GM23338 (cell line): Measurements from ENCODE around the gene GRM5. TPM values are rescaled to one million over a fixed set of nuclear protein-coding genes. Genes with fewer than 3 reads are reported as not detected.

Experiments used
- ATAC-seq: fragments of 200-7000 bp; cut with Tn5 transposase; 3 replicates; pipeline ENCODE4 v1.9.1; 2020
- DNase-seq: peaks from one replicate; pipeline ENCODE4 v3.0.0-alpha.2; 2015; ENCODE audit warnings: low spot score
- H2AFZ ChIP-seq: fragments of 200-600 bp; sonication (generic); 2 replicates; pipeline ENCODE4 v1.8.0; 2016; ENCODE audit warnings: antibody characterized with exemption, mild to moderate bottlenecking, moderate library complexity
- H3F3A ChIP-seq: fragments of 200-600 bp; sonication (generic); replicated peaks from 2 replicates; pipeline ENCODE4 v1.8.0; 2017; ENCODE audit warnings: antibody characterized with exemption, mixed run types, low read depth
- H3K27ac ChIP-seq: fragments of 200-600 bp; sonication (generic); 2 replicates; pipeline ENCODE4 v1.6.1; 2016; ENCODE audit warnings: low read depth
- H3K27me3 ChIP-seq: fragments of 200-600 bp; sonication (generic); 2 replicates; pipeline ENCODE4 v1.8.0; 2016; ENCODE audit warnings: mild to moderate bottlenecking, mixed run types, moderate library complexity; ENCODE audit not compliant: insufficient read depth
- H3K36me3 ChIP-seq: fragments of 200-600 bp; sonication (generic); 2 replicates; pipeline ENCODE4 v1.8.0; 2016; ENCODE audit warnings: mild to moderate bottlenecking; ENCODE audit not compliant: insufficient read depth
- H3K4me1 ChIP-seq: fragments of 200-600 bp; sonication (generic); 2 replicates; pipeline ENCODE4 v1.8.0; 2016; ENCODE audit warnings: mild to moderate bottlenecking, moderate library complexity; ENCODE audit not compliant: insufficient read depth
- H3K4me2 ChIP-seq: fragments of 200-600 bp; sonication (generic); 2 replicates; pipeline ENCODE4 v1.7.1; 2017; ENCODE audit warnings: mixed run types
- H3K4me3 ChIP-seq: fragments of 200-600 bp; sonication (generic); 2 replicates; pipeline ENCODE4 v1.6.1; 2016; ENCODE audit warnings: mixed run types
- H3K79me2 ChIP-seq: fragments of 200-600 bp; sonication (generic); replicated peaks from 2 replicates; pipeline ENCODE4 v1.8.0; 2017; ENCODE audit warnings: mild to moderate bottlenecking; ENCODE audit not compliant: insufficient read depth
- H3K9me2 ChIP-seq: fragments of 200-600 bp; sonication (generic); 2 replicates; pipeline ENCODE4 v1.8.0; 2017; ENCODE audit not compliant: insufficient read depth
- H4K20me1 ChIP-seq: fragments of 200-600 bp; sonication (generic); replicated peaks from 2 replicates; pipeline ENCODE4 v1.8.0; 2017; ENCODE audit warnings: mild to moderate bottlenecking; ENCODE audit not compliant: insufficient read depth
- H3K27ac Mint-ChIP-seq: 2 replicates; pipeline ENCODE4 v1.8.0; 2020; ENCODE audit warnings: inconsistent platforms, mild to moderate bottlenecking, moderate library complexity, mixed read lengths
- H3K27me3 Mint-ChIP-seq: 3 replicates; pipeline ENCODE4 v1.8.0; 2022; ENCODE audit warnings: low read depth, mild to moderate bottlenecking, moderate library complexity, mixed read lengths, inconsistent platforms; ENCODE audit not compliant: insufficient read depth, poor library complexity
- H3K36me3 Mint-ChIP-seq: 3 replicates; pipeline ENCODE4 v1.8.0; 2021; ENCODE audit warnings: low read depth, mild to moderate bottlenecking, inconsistent platforms, moderate library complexity, mixed read lengths
- H3K4me1 Mint-ChIP-seq: 3 replicates; pipeline ENCODE4 v1.8.0; 2020; ENCODE audit warnings: mild to moderate bottlenecking, inconsistent platforms, mixed read lengths
- H3K4me3 Mint-ChIP-seq: 3 replicates; pipeline ENCODE4 v1.8.0; 2021; ENCODE audit warnings: moderate library complexity, mild to moderate bottlenecking, inconsistent platforms, mixed read lengths
- H3K9me3 Mint-ChIP-seq: 3 replicates; pipeline ENCODE4 v1.8.0; 2020; ENCODE audit warnings: moderate library complexity, mild to moderate bottlenecking, inconsistent platforms, mixed read lengths
- CREB1 ChIP-seq: fragments of 250-450 bp; sonication (Bioruptor Pico); IDR thresholded peaks from 2 replicates; pipeline ENCODE4 v1.5.0; 2020; ENCODE audit warnings: low read depth, mild to moderate bottlenecking, moderate library complexity
- CTCF ChIP-seq, 2 experiments: fragments of 200-600 bp in 1 of 2; sonication (generic) in 1 of 2; conservative IDR thresholded peaks; 2 replicates each; pipeline versions ENCODE4 v1.5.1 to v1.6.1; 2016 to 2017; ENCODE audit warnings: antibody characterized with exemption in 2 of 2, low read depth in 2 of 2, mild to moderate bottlenecking in 2 of 2, moderate library complexity in 1 of 2
- ETS1 ChIP-seq: IDR thresholded peaks from 2 replicates; pipeline ENCODE4 v1.6.1; 2016; ENCODE audit warnings: antibody characterized with exemption
- EZH2 ChIP-seq: fragments of 200-600 bp; sonication (generic); IDR thresholded peaks from one replicate; pipeline ENCODE4 v1.8.0; 2017; ENCODE audit warnings: antibody characterized with exemption, mild to moderate bottlenecking, low read depth; ENCODE audit not compliant: unreplicated experiment
- EZH2phosphoT487 ChIP-seq: fragments of 200-600 bp; sonication (generic); IDR thresholded peaks from one replicate; pipeline ENCODE4 v1.8.1; 2018; ENCODE audit warnings: antibody characterized with exemption; ENCODE audit not compliant: unreplicated experiment
- JUNB ChIP-seq: IDR thresholded peaks from one replicate; pipeline ENCODE4 v1.6.1; 2016; ENCODE audit warnings: antibody characterized with exemption; ENCODE audit not compliant: unreplicated experiment
- NANOG ChIP-seq: IDR thresholded peaks from 2 replicates; pipeline ENCODE4 v1.6.1; 2016; ENCODE audit warnings: antibody characterized with exemption, borderline replicate concordance
- POLR2AphosphoS5 ChIP-seq: IDR thresholded peaks from 2 replicates; pipeline ENCODE4 v1.6.1; 2016; ENCODE audit warnings: antibody characterized with exemption, low read depth
- REST ChIP-seq: IDR thresholded peaks from one replicate; pipeline ENCODE4 v1.6.1; 2018; ENCODE audit warnings: antibody characterized with exemption; ENCODE audit not compliant: unreplicated experiment
- STAT1 ChIP-seq: IDR thresholded peaks from one replicate; pipeline ENCODE4 v1.6.1; 2016; ENCODE audit warnings: antibody characterized with exemption; ENCODE audit not compliant: unreplicated experiment
- ZNF114 ChIP-seq: fragments of 250-450 bp; sonication (Bioruptor Pico); IDR thresholded peaks from 2 replicates; pipeline ENCODE4 v1.5.0; 2020; ENCODE audit warnings: mild to moderate bottlenecking, moderate library complexity
- ZNF331 ChIP-seq: fragments of 250-450 bp; sonication (Bioruptor Pico); IDR thresholded peaks from 2 replicates; pipeline ENCODE4 v1.5.0; 2020; ENCODE audit warnings: low read depth, mild to moderate bottlenecking, moderate library complexity
- ZNF462 ChIP-seq: fragments of 250-450 bp; sonication (Bioruptor Pico); IDR thresholded peaks from 2 replicates; pipeline ENCODE4 v1.5.0; 2020; ENCODE audit warnings: mild to moderate bottlenecking, moderate library complexity
- polyA plus RNA-seq: library from polyadenylated mRNA; unstranded; fragments of >200 nt; fragmentation: Nextera tagmentation; extraction: Ambion mirVana; gene quantifications from 2 replicates; pipeline ENCODE4 v1.2.1, GENCODE V29; 2016
- total RNA-seq: library from RNA; depleted of rRNA; stranded (reverse); fragments of >200 nt; shearing (Covaris generic); gene quantifications from 2 replicates; pipeline ENCODE4 v1.2.3, GENCODE V29; 2014

Gene GRM5
- total and polyA plus RNA-seq, 2 experiments from 2014 or later = 0.23 to 0.45 TPM

- no peak for DNase-seq
- no peak overlapping the region for H2AFZ ChIP-seq
- no peak overlapping the region for H3K27ac Mint-ChIP-seq
- no peak overlapping the region for H3K4me3 ChIP-seq
- no peak overlapping the region for H3K4me2 ChIP-seq
- TF ChIP-seq CREB1 = no peak
- no peak for TF ChIP-seq CTCF (conservative IDR thresholded peaks at IDR 0.05; ENCODE audit: low read depth in 2 of 2)
- TF ChIP-seq ETS1 = no peak
- TF ChIP-seq ZNF462 (CRISPR knock-in tag) = no peak
- TF ChIP-seq POLR2AphosphoS5 = no peak
- no peak for TF ChIP-seq JUNB
- no peak for TF ChIP-seq STAT1
- no peak for TF ChIP-seq REST
- TF ChIP-seq ZNF331 = no peak
- TF ChIP-seq EZH2phosphoT487 = no peak
- TF ChIP-seq EZH2 = no peak
- no peak for TF ChIP-seq ZNF114 (CRISPR knock-in tag)
- no peak for TF ChIP-seq NANOG
- no peaks in the 10 kb centered on the region for H3F3A ChIP-seq
- H3K27me3 Mint-ChIP-seq = peaks cover 2% of the 10 kb centered on the region
- no peaks in the 10 kb centered on the region for H3K36me3 ChIP-seq
- H3K9me3 Mint-ChIP-seq = no peaks in the 10 kb centered on the region
- H3K9me2 ChIP-seq = no peaks in the 10 kb centered on the region
- no peak for ATAC-seq
- no peaks in the 10 kb centered on the region for H3K36me3 Mint-ChIP-seq
- peaks cover 5% of the 10 kb centered on the region; the same call in 1 of the 2 replicates for H3K4me1 ChIP-seq
- no peak overlapping the region for H3K4me3 Mint-ChIP-seq
- no peaks in the 10 kb centered on the region for H3K27me3 ChIP-seq
- no peak overlapping the region for H3K27ac ChIP-seq
- peaks cover 13% of the 10 kb centered on the region for H3K4me1 Mint-ChIP-seq
- no peaks in the 10 kb centered on the region for H3K79me2 ChIP-seq
- H4K20me1 ChIP-seq = no peaks in the 10 kb centered on the region
Measured at GRCh38 chr11:88806410-88806809, 259.4 kb downstream of the GRM5 start.
